Keratinocyte (primary cell): ENCODE data around the gene FASTKD1. TPM values are rescaled to one million over a fixed set of nuclear protein-coding genes. Genes with fewer than 3 reads are reported as not detected.

Experiments used
- DNase-seq: peaks from one replicate; pipeline ENCODE4 v3.0.0-alpha.2; 2011; ENCODE audit warnings: low read depth, missing footprints, low spot score
- FAIRE-seq: peaks from 2 replicates; lab custom pipeline; 2011; peaks lifted over from hg19 to GRCh38; lab: Jason Lieb, UNC
- H2AFZ ChIP-seq: 2 replicates; pipeline ENCODE4 v1.6.0; 2012; ENCODE audit warnings: low read length, control low read depth, inconsistent platforms; ENCODE audit not compliant: control insufficient read depth
- H3K27ac ChIP-seq: 2 replicates; pipeline ENCODE4 v1.5.1; 2011; ENCODE audit warnings: low read length; ENCODE audit not compliant: control insufficient read depth, insufficient read depth
- H3K27me3 ChIP-seq: 3 replicates; pipeline ENCODE4 v1.6.0; 2011; ENCODE audit warnings: low read length; ENCODE audit not compliant: control insufficient read depth, insufficient read depth; ENCODE audit errors: extremely low read depth
- H3K36me3 ChIP-seq, 2 experiments: 2 replicates in 1 of 2; 3 replicates in 1 of 2; pipeline ENCODE4 v1.5.1; 2011; ENCODE audit warnings: low read length in 2 of 2, mild to moderate bottlenecking in 1 of 2; ENCODE audit not compliant: control insufficient read depth in 2 of 2, insufficient read depth in 2 of 2; ENCODE audit errors: extremely low read depth in 1 of 2
- H3K4me1 ChIP-seq: 3 replicates; pipeline ENCODE4 v1.5.1; 2011; ENCODE audit warnings: low read length; ENCODE audit not compliant: control insufficient read depth, insufficient read depth; ENCODE audit errors: extremely low read depth
- H3K4me2 ChIP-seq: 3 replicates; pipeline ENCODE4 v1.6.0; 2011; ENCODE audit warnings: low read depth, low read length; ENCODE audit not compliant: control insufficient read depth, insufficient read depth; ENCODE audit errors: extremely low read depth
- H3K4me3 ChIP-seq, 3 experiments: fragments of 200-600 bp in 1 of 3; sonication (generic) in 1 of 3; 2 replicates in 2 of 3; 3 replicates in 1 of 3; pipeline ENCODE4 v1.5.1; 2011 to 2016; ENCODE audit warnings: low read length in 3 of 3, mild to moderate bottlenecking in 3 of 3, control low read depth in 2 of 3, inconsistent platforms in 1 of 3, low read depth in 1 of 3, mixed read lengths in 1 of 3, mixed run types in 1 of 3, moderate library complexity in 1 of 3; ENCODE audit not compliant: control insufficient read depth in 2 of 3, insufficient read depth in 2 of 3; ENCODE audit errors: extremely low read depth in 1 of 3
- H3K79me2 ChIP-seq: 2 replicates; pipeline ENCODE4 v1.6.0; 2012; ENCODE audit warnings: low read length; ENCODE audit not compliant: control insufficient read depth, insufficient read depth
- H3K9ac ChIP-seq: 3 replicates; pipeline ENCODE4 v1.6.0; 2011; ENCODE audit warnings: low read length; ENCODE audit not compliant: control insufficient read depth, insufficient read depth; ENCODE audit errors: extremely low read depth
- H3K9me1 ChIP-seq: 3 replicates; pipeline ENCODE4 v1.6.0; 2011; ENCODE audit warnings: low read length; ENCODE audit not compliant: control insufficient read depth, insufficient read depth; ENCODE audit errors: extremely low read depth
- H3K9me3 ChIP-seq: 2 replicates; pipeline ENCODE4 v1.5.1; 2012; ENCODE audit warnings: low read depth, low read length; ENCODE audit not compliant: control insufficient read depth
- H4K20me1 ChIP-seq: 3 replicates; pipeline ENCODE4 v1.6.0; 2011; ENCODE audit warnings: low read length; ENCODE audit not compliant: control insufficient read depth, insufficient read depth; ENCODE audit errors: extremely low read depth
- CTCF ChIP-seq, 3 experiments: IDR thresholded peaks in 1 of 3; conservative IDR thresholded peaks in 1 of 3; optimal IDR thresholded peaks in 1 of 3; 2 replicates in 2 of 3; 3 replicates in 1 of 3; pipeline versions ENCODE3 to v1.5.1; 2011; ENCODE audit warnings: low read length in 3 of 3, mild to moderate bottlenecking in 3 of 3, moderate library complexity in 2 of 3, control low read depth in 1 of 3, inconsistent platforms in 1 of 3; ENCODE audit not compliant: insufficient read depth in 2 of 3; ENCODE audit errors: extremely low read depth in 1 of 3
- EZH2 ChIP-seq: IDR thresholded peaks from one replicate; pipeline ENCODE4 v1.6.1; 2012; ENCODE audit warnings: inconsistent platforms, mild to moderate bottlenecking, low read length, moderate library complexity
- dilution Hi-C: fragments of 300-500 bp; cut with MboI; formaldehyde crosslinking; loops from one replicate; pipeline ENCODE4 v1.7.0; 2020; ENCODE audit warnings: low sequenced_read_pairs; ENCODE audit not compliant: extremely low pct_ligation_motif_present
- polyA plus RNA-seq, 5 experiments: library from polyadenylated mRNA; depleted of rRNA in 3 of 5; stranded (reverse) in 3 of 5; stranded (forward) in 1 of 5; unstranded in 1 of 5; fragments of >200 nt; gene quantifications; 1 replicate in 1 of 5; 2 replicates in 3 of 5; 3 replicates in 1 of 5; pipeline versions ENCODE4 v1.2.1 to v1.2.3, GENCODE V29; 2011 to 2012; ENCODE audit warnings: missing spikeins in 2 of 5, low read depth in 1 of 5, low replicate concordance in 1 of 5

FASTKD1 gene
- polyA plus RNA-seq, 1 donor (not counting 4 experiments of a cell fraction or from before 2014, with no cell fraction given): 41.7 TPM

GRCh38 chr2:169504651-169505050 lies 69.0 kb downstream of the FASTKD1 start:
- dilution Hi-C loops: no loop called here
- H3K36me3 ChIP-seq: no peaks in the 10 kb centered on the region
- H3K9me1 ChIP-seq: no peaks in the 10 kb centered on the region
- H3K9me3 ChIP-seq: no peaks in the 10 kb centered on the region
- no peak overlapping the region for H2AFZ ChIP-seq
- no peak overlapping the region for H3K4me2 ChIP-seq
- no peaks in the 10 kb centered on the region for H3K27me3 ChIP-seq
- TF ChIP-seq CTCF (optimal IDR thresholded peaks at IDR 0.05 in 1 of 3, IDR thresholded peaks at IDR 0.05 in 1 of 3, conservative IDR thresholded peaks at IDR 0.05 in 1 of 3; ENCODE audit: extremely low read depth in 1 of 3, insufficient read depth in 2 of 3, low read length in 3 of 3) (no peak), EZH2 (no peak)
- H3K9ac ChIP-seq: no peak overlapping the region
- FAIRE-seq: no peak
- no peak overlapping the region for H3K27ac ChIP-seq
- no peak overlapping the region for H3K4me3 ChIP-seq
- DNase-seq: no peak
- H3K4me1 ChIP-seq: peaks cover 5% of the 10 kb centered on the region
- H3K79me2 ChIP-seq: no peaks in the 10 kb centered on the region
- H4K20me1 ChIP-seq: no peaks in the 10 kb centered on the region

- H3K9ac ChIP-seq: no peak overlapping the region
- H3K9me3 ChIP-seq: no peaks in the 10 kb centered on the region
- no peak overlapping the region for H2AFZ ChIP-seq
- DNase-seq (no peak), FAIRE-seq (no peak)
- H4K20me1 ChIP-seq: no peaks in the 10 kb centered on the region
- H3K36me3 ChIP-seq: no peaks in the 10 kb centered on the region
- no peaks in the 10 kb centered on the region for H3K9me1 ChIP-seq
- TF ChIP-seq CTCF (optimal IDR thresholded peaks at IDR 0.05 in 1 of 3, IDR thresholded peaks at IDR 0.05 in 1 of 3, conservative IDR thresholded peaks at IDR 0.05 in 1 of 3; ENCODE audit: extremely low read depth in 1 of 3, insufficient read depth in 2 of 3, low read length in 3 of 3) (no peak), EZH2 (no peak)
- H3K4me2 ChIP-seq: no peak overlapping the region
- dilution Hi-C loops: no loop called here
- H3K79me2 ChIP-seq: no peaks in the 10 kb centered on the region
- no peaks in the 10 kb centered on the region for H3K27me3 ChIP-seq
- no peak overlapping the region for H3K27ac ChIP-seq
- no peaks in the 10 kb centered on the region for H3K4me1 ChIP-seq
- no peak overlapping the region for H3K4me3 ChIP-seq
Measured at GRCh38 chr2:169495310-169495928, 78.2 kb downstream of the FASTKD1 start.
